PC-3 (cell line): ENCODE measurements around the gene ZBTB7B. TPM values are rescaled to one million over a fixed set of nuclear protein-coding genes. Genes with fewer than 3 reads are reported as not detected.

ENCODE experiments used
- ATAC-seq: fragments of 200-7000 bp; cut with Tn5 transposase; 2 replicates; pipeline ENCODE4 v1.9.1; 2020; ENCODE audit warnings: mild to moderate bottlenecking, moderate library complexity
- BruUV-seq: library from RNA; stranded (reverse); fragments of 400-500 nt; replicated peaks from 2 replicates; lab custom pipeline; 2021; lab: Mats Ljungman, UMichigan
- CTCF ChIA-PET: fragments of 300-600 bp; sonication (Branson Sonifier 250); formaldehyde crosslinking; loops from one replicate; lab custom pipeline; 2022; ENCODE audit warnings: antibody characterized with exemption; lab: Charles Lee
- POLR2A ChIA-PET: fragments of 300-600 bp; sonication (Branson Sonifier 250); formaldehyde crosslinking; loops from one replicate; lab custom pipeline; 2022; ENCODE audit warnings: antibody characterized with exemption; ENCODE audit not compliant: unreplicated experiment; lab: Charles Lee
- DNase-seq: peaks from one replicate; pipeline ENCODE4 v3.0.0-alpha.2; 2015
- H2AFZ ChIP-seq: fragments of 300-600 bp; sonication (generic); 2 replicates; pipeline ENCODE4 v1.6.0; 2016; ENCODE audit warnings: antibody characterized with exemption, low read length
- H3F3A ChIP-seq: fragments of 300-600 bp; sonication (generic); one replicate; pipeline ENCODE4 v1.6.0; 2017; ENCODE audit warnings: antibody characterized with exemption, low read length, control low read depth, mild to moderate bottlenecking; ENCODE audit not compliant: unreplicated experiment
- H3K27ac ChIP-seq: fragments of 300-600 bp; sonication (generic); 2 replicates; pipeline ENCODE4 v1.5.1; 2016; ENCODE audit warnings: mild to moderate bottlenecking, low read length
- H3K27me3 ChIP-seq: fragments of 300-600 bp; sonication (generic); 2 replicates; pipeline ENCODE4 v1.6.1; 2016; ENCODE audit warnings: low read length, mixed read lengths
- H3K36me3 ChIP-seq: fragments of 300-600 bp; sonication (generic); 2 replicates; pipeline ENCODE4 v1.6.1; 2016; ENCODE audit warnings: low read depth, mixed run types, low read length, mixed read lengths
- H3K4me1 ChIP-seq: fragments of 300-600 bp; sonication (generic); 2 replicates; pipeline ENCODE4 v1.5.1; 2016; ENCODE audit warnings: low read length; ENCODE audit not compliant: insufficient read depth
- H3K4me2 ChIP-seq: fragments of 300-600 bp; sonication (generic); 2 replicates; pipeline ENCODE4 v1.6.0; 2016; ENCODE audit warnings: low read length
- H3K4me3 ChIP-seq: fragments of 300-600 bp; sonication (generic); 2 replicates; pipeline ENCODE4 v1.5.1; 2016; ENCODE audit warnings: mild to moderate bottlenecking, low read length, mixed read lengths
- H3K79me2 ChIP-seq: fragments of 300-600 bp; sonication (generic); 2 replicates; pipeline ENCODE4 v1.6.1; 2017; ENCODE audit warnings: low read length, mixed read lengths
- H3K9ac ChIP-seq: fragments of 300-600 bp; sonication (generic); 2 replicates; pipeline ENCODE4 v1.6.0; 2016; ENCODE audit warnings: mild to moderate bottlenecking, low read length
- H3K9me2 ChIP-seq: fragments of 300-600 bp; sonication (generic); replicated peaks from 2 replicates; pipeline ENCODE4 v1.6.1; 2016; ENCODE audit warnings: mixed run types, low read length, mixed read lengths
- H3K9me3 ChIP-seq: fragments of 300-600 bp; sonication (generic); 2 replicates; pipeline ENCODE4 v1.6.1; 2016; ENCODE audit warnings: low read length, mixed read lengths
- H4K20me1 ChIP-seq: fragments of 300-600 bp; sonication (generic); 2 replicates; pipeline ENCODE4 v1.6.1; 2016; ENCODE audit warnings: low read length, mixed read lengths
- EZH2 ChIP-seq: fragments of 300-600 bp; sonication (generic); IDR thresholded peaks from one replicate; pipeline ENCODE4 v1.6.1; 2017; ENCODE audit warnings: antibody characterized with exemption, mild to moderate bottlenecking, low read length; ENCODE audit not compliant: unreplicated experiment
- EZH2phosphoT487 ChIP-seq: fragments of 300-600 bp; sonication (generic); IDR thresholded peaks from 2 replicates; pipeline ENCODE4 v1.6.1; 2018; ENCODE audit warnings: mild to moderate bottlenecking, antibody characterized with exemption, low read length, borderline replicate concordance
- intact Hi-C: fragments of 100-400 bp; cut with micrococcal nuclease; formaldehyde crosslinking; loops from 2 replicates; pipeline ENCODE4 v1.9.0; 2023
- total RNA-seq: library from RNA; depleted of rRNA; stranded (reverse); fragments of >200 nt; gene quantifications from 2 replicates; pipeline ENCODE4 v1.2.3, GENCODE V29; 2014
- TF ChIP-seq, protein P1 (sequence below): fragments of 300-600 bp; sonication (generic); conservative IDR thresholded peaks from 2 replicates; pipeline ENCODE4 v1.5.1; 2017; ENCODE audit warnings: antibody characterized with exemption, low read depth, mild to moderate bottlenecking, low read length

Gene ZBTB7B
- total RNA-seq, 1 experiment from 2014 or later, result 39.7 TPM

GRCh38 chr1:154955718-154956543 is 46.7 kb upstream of the ZBTB7B start, which contains the start of gene PBXIP1:
Gene PBXIP1, minus strand, starts transcription at chr1:154956099. Its CDS starts 2,378 bp downstream, at chr1:154953721.
- Histone ChIP-seq H3K4me3 (peak within 1 kb of the TSS; percentile 69), H3K9me3 (no peaks in the 10 kb centered on the region), H3K79me2 (peaks cover 18% of the 10 kb centered on the region), H3K27ac (0 out of 2 replicates have a peak within 1 kb of the TSS, but pooled peaks have one; percentile 8), H3K4me1 (peaks cover 21% of the 10 kb centered on the region), H3K27me3 (no peaks in the 10 kb centered on the region), H4K20me1 (no peaks in the 10 kb centered on the region), H3K36me3 (peaks cover 8% of the 10 kb centered on the region; the same call in 1 of the 2 replicates), H3K9ac (peak within 1 kb of the TSS; percentile 35), H3K4me2 (peak within 1 kb of the TSS; percentile 89), H2AFZ (peak within 1 kb of the TSS; percentile 64), H3F3A (no peaks in the 10 kb centered on the region), H3K9me2 (no peaks in the 10 kb centered on the region)
- intact Hi-C loops, result no loop called here
- BruUV-seq, result TSS peak; percentile 2
- TF ChIP-seq, protein P1, sequence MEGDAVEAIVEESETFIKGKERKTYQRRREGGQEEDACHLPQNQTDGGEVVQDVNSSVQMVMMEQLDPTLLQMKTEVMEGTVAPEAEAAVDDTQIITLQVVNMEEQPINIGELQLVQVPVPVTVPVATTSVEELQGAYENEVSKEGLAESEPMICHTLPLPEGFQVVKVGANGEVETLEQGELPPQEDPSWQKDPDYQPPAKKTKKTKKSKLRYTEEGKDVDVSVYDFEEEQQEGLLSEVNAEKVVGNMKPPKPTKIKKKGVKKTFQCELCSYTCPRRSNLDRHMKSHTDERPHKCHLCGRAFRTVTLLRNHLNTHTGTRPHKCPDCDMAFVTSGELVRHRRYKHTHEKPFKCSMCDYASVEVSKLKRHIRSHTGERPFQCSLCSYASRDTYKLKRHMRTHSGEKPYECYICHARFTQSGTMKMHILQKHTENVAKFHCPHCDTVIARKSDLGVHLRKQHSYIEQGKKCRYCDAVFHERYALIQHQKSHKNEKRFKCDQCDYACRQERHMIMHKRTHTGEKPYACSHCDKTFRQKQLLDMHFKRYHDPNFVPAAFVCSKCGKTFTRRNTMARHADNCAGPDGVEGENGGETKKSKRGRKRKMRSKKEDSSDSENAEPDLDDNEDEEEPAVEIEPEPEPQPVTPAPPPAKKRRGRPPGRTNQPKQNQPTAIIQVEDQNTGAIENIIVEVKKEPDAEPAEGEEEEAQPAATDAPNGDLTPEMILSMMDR, result peak; percentile 59
- TF ChIP-seq EZH2, result no peak
- DNase-seq, result peak; percentile 95
- peak; percentile 86 for ATAC-seq
- ChIA-PET POLR2A (interaction anchor here (0.7 to 1.3 kb wide), 5 partner anchors 15 to 27 kb away, joined by 3 to 26 read pairs (median 5); no protein-coding TSS in a partner anchor), CTCF (interaction anchor here (0.7 to 1.5 kb wide), 5 partner anchors 12 to 104 kb away, joined by 4 to 9 read pairs (median 7); partner anchors contain the start of gene LENEP)

GRCh38 chr1:154956544-154956941 is 46.1 kb upstream of the ZBTB7B start:
- Histone ChIP-seq H3K4me1 (peaks cover 21% of the 10 kb centered on the region), H3F3A (no peaks in the 10 kb centered on the region), H3K9ac (peak overlapping the region; percentile 35; the same call in 1 of the 2 replicates), H3K27me3 (no peaks in the 10 kb centered on the region), H3K79me2 (peaks cover 24% of the 10 kb centered on the region), H3K27ac (no peak overlapping the region), H3K9me2 (no peaks in the 10 kb centered on the region), H3K4me2 (peak overlapping the region; percentile 89), H4K20me1 (no peaks in the 10 kb centered on the region), H3K9me3 (no peaks in the 10 kb centered on the region), H3K4me3 (peak overlapping the region; percentile 69), H3K36me3 (peaks cover 8% of the 10 kb centered on the region; the same call in 1 of the 2 replicates), H2AFZ (peak overlapping the region; percentile 64; the same call in 1 of the 2 replicates)
- no peak for DNase-seq
- TF ChIP-seq, protein P1, result no peak
- TF ChIP-seq EZH2phosphoT487 (no peak), EZH2 (no peak)
- POLR2A ChIA-PET, result no interaction called here
- ATAC-seq, result peak; percentile 1; the same call in 1 of the 2 replicates
- intact Hi-C loops, result no loop called here
- CTCF ChIA-PET, result interaction anchor here (1.2 to 1.5 kb wide), 2 partner anchors 13 to 17 kb away, joined by 7 to 8 read pairs; no protein-coding TSS in a partner anchor
- TSS peak; percentile 89 for BruUV-seq
